HEK293 (cell line): ENCODE measurements around the gene TEX38.

ENCODE experiments used
- GLI4 ChIP-seq: fragments of 450-650 bp; formaldehyde crosslinking; IDR thresholded peaks from 2 replicates; pipeline ENCODE4 v1.5.1; 2016; ENCODE audit warnings: missing biosample characterization, missing genetic modification characterization
- SP2 ChIP-seq: fragments of 450-650 bp; formaldehyde crosslinking; IDR thresholded peaks from 2 replicates; pipeline ENCODE4 v1.5.1; 2016; ENCODE audit warnings: missing biosample characterization, missing genetic modification characterization
- ZNF48 ChIP-seq: fragments of 450-650 bp; formaldehyde crosslinking; IDR thresholded peaks from 2 replicates; pipeline ENCODE4 v1.5.1; 2016; ENCODE audit warnings: missing biosample characterization, missing genetic modification characterization
- TF ChIP-seq, protein P1 (sequence below): fragments of 450-650 bp; formaldehyde crosslinking; IDR thresholded peaks from 2 replicates; pipeline ENCODE4 v1.5.1; 2016; ENCODE audit warnings: missing biosample characterization, missing genetic modification characterization

DNA sequence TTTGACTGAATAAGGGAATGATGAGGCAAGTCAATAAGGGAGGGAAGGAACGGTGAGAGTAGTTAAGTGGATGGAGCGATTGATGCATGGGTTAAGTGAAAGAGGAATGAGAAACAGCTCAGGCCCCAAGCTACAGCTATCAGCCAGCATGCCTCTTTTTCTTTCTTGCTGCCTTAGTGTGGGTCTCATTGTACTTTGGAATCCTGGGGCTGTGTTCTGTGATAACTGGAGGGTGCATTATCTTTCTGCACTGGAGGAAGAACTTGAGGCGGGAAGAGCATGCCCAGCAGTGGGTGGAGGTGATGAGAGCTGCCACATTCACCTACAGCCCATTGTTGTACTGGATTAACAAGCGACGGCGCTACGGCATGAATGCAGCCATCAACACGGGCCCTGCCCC is 1.0 kb downstream of the TEX38 start:
- no peak for TF ChIP-seq ZNF48 (tag by site-specific recombination)
- no peak for TF ChIP-seq GLI4 (tag by site-specific recombination)
- TF ChIP-seq, protein P1, sequence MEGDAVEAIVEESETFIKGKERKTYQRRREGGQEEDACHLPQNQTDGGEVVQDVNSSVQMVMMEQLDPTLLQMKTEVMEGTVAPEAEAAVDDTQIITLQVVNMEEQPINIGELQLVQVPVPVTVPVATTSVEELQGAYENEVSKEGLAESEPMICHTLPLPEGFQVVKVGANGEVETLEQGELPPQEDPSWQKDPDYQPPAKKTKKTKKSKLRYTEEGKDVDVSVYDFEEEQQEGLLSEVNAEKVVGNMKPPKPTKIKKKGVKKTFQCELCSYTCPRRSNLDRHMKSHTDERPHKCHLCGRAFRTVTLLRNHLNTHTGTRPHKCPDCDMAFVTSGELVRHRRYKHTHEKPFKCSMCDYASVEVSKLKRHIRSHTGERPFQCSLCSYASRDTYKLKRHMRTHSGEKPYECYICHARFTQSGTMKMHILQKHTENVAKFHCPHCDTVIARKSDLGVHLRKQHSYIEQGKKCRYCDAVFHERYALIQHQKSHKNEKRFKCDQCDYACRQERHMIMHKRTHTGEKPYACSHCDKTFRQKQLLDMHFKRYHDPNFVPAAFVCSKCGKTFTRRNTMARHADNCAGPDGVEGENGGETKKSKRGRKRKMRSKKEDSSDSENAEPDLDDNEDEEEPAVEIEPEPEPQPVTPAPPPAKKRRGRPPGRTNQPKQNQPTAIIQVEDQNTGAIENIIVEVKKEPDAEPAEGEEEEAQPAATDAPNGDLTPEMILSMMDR (tag by site-specific recombination): no peak
- no peak for TF ChIP-seq SP2 (tag by site-specific recombination)
